ENCODE results near the gene THADA.

Gene THADA

DNA sequence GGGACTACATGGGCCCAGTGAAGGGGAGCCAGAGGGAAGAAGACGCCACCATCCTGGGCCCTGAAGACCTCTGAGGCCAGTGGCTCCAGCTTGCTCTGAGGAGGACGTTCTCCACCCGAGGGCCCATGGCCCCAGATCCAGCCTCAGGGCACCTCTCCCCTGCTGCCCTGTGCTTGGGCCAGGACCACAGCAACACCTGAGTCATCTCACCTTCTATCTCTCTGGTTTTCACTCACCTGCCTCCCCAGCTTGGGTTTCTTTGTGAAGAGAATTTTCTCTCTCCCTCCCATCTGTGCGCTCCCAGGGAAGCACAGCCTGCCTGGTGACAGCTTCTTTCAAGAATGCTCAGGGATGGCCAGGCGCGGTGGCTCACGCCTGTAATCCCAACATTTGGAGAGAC, 389.2 kb downstream of the THADA start:
- DNase-seq (ENCODE audit: low read depth): no peak
- H3K4me3 ChIP-seq (ENCODE audit: low read length): no peak overlapping the region
- TF ChIP-seq, protein P1, sequence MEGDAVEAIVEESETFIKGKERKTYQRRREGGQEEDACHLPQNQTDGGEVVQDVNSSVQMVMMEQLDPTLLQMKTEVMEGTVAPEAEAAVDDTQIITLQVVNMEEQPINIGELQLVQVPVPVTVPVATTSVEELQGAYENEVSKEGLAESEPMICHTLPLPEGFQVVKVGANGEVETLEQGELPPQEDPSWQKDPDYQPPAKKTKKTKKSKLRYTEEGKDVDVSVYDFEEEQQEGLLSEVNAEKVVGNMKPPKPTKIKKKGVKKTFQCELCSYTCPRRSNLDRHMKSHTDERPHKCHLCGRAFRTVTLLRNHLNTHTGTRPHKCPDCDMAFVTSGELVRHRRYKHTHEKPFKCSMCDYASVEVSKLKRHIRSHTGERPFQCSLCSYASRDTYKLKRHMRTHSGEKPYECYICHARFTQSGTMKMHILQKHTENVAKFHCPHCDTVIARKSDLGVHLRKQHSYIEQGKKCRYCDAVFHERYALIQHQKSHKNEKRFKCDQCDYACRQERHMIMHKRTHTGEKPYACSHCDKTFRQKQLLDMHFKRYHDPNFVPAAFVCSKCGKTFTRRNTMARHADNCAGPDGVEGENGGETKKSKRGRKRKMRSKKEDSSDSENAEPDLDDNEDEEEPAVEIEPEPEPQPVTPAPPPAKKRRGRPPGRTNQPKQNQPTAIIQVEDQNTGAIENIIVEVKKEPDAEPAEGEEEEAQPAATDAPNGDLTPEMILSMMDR (conservative IDR thresholded peaks at IDR 0.05; ENCODE audit: low read length): no peak

DNA sequence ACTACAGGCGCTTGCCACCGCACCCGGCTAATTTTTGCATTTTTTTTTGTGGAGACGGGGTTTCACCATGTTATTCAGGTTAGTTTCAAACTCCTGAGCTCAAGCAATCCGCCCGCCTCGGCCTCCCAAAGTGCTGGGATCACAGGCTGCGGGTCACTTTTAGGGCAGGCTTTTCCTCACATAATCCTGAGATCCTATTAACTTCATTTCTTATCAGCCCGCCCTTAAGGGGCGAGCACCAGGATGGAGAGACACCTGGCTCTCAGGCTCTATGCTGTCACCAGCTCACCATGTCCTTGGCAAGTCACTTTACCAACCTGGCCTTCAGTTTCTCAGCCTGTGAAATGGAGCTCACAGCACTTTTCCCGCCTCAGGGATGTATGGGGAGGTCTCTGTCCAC, 392.5 kb downstream of the THADA start:
- TF ChIP-seq, protein P1 (conservative IDR thresholded peaks at IDR 0.05; ENCODE audit: low read length): no peak
- H3K4me3 ChIP-seq (ENCODE audit: low read length): no peak overlapping the region
- no peak for DNase-seq (ENCODE audit: low read depth)

- TF ChIP-seq, protein P1 (conservative IDR thresholded peaks at IDR 0.05; ENCODE audit: low read length): no peak
- no peak for DNase-seq (ENCODE audit: low read depth)
- no peak overlapping the region for H3K4me3 ChIP-seq (ENCODE audit: low read length)
Observed at GRCh38 chr2:43202289-43202688, 393.5 kb downstream of the THADA start.

DNA sequence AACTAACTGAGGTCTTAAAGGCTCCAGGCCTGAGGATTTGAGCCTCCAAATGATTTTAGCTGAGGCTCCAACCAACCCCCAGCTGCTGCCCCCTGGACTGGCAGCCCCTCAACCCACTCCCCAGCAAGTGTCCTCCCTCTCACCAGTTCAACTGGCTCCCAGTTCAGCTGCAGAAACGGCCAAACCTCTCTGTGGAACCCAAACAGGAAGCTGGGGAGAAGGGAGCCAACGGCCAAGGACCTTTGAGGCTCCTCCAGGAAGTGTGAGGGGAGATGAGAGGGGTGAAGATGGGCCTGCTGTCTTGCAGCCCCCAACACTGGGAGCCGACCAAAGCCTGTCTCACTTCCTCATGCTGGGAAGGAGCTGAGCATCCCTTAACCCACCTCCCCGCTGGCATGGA, 394.3 kb downstream of the THADA start:
- TF ChIP-seq, protein P1 (conservative IDR thresholded peaks at IDR 0.05; ENCODE audit: low read length): no peak
- no peak for DNase-seq (ENCODE audit: low read depth)
- no peak overlapping the region for H3K4me3 ChIP-seq (ENCODE audit: low read length)

DNA sequence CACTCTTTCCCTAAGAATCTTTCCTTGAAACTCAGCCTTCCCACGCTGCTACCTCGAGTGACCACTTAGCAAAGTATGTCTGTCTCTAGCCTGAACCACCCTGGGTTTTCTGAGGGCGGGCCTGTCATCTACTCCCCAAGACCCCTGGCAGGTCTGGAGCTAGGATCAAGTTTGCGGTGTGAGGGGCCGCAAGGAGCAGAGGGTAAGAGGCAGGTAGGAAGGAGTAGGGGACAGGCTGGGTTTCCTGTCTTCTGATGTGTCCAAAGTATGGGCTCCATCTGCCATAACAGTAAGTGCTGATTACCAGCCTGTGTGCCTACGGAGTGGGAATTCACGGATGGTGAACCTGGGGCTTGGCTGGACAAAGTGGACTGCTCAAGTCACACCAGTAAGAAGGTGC, 394.8 kb downstream of the THADA start:
- TF ChIP-seq, protein P1 (conservative IDR thresholded peaks at IDR 0.05; ENCODE audit: low read length): no peak
- DNase-seq (ENCODE audit: low read depth): no peak
- no peak overlapping the region for H3K4me3 ChIP-seq (ENCODE audit: low read length)

DNA sequence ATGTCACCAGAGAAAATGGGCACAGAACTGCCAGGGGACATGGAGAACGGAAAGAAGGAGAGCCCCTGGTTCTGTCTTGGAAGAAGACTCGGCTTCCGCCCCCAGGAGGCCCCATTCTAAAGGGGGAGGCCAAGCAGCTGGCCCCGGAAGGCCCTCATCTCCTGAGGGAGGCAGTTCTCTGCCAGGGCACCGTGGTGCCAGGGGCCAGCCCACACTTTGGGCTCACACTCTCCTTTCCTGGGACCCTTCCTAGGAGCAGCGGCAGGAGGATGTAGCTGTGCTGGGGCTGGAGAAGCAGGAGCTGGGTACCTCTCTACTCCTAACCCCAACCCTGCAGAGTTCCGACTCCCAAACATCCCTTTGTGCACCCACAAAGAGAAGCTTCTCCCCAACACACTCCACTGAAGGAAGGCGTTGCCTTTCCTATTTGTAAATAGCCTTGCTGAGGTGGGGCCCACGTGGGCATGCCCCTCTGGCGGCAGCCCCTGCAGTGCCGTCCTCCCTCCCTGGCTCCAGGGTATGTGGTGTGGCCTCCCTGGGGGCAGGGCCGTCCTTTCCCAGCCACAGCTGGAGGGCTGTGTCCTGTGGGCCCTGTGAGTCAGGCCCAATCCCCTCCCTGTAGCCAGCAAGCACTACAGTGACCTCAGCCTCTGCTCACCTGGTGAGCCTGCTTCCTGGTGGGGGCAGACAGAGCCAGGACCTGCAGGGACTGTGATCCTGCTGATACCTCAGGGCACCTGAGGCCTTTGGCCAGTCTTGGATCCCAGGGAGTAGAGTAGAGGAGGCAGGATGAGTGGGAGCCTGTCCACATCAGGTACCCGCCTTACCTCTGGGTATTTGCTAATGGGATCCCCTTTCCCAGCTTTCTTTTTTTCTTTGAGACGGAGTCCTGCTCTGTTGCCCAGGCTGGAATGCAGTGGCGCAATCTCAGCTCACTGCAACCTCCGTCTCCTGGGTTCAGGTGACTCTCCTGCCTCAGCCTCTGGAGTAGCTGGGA, 396.0 kb downstream of the THADA start:
- TF ChIP-seq, protein P1 (conservative IDR thresholded peaks at IDR 0.05; ENCODE audit: low read length): no peak
- H3K4me3 ChIP-seq (ENCODE audit: low read length): no peak overlapping the region
- DNase-seq (ENCODE audit: low read depth): no peak

DNA sequence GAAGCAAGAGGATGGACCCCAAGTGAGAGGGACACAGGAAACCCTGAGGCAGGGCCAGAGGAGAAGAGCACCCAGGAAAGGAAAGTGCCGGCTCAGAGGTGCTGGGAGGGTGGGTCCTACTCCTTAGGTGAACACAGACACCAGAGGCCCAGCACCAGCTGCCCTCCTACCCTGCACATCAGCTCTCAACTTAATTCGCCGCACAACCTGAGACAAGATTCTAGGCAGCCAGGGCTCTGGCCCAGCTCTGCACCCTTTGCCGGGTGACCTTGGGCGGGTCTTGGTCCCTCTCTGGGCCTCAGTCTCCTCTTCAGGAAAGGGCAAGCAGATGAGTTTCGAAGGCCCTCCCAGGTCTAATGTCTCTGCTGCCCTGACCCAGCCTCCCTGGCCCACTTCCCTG, 397.6 kb downstream of the THADA start:
- TF ChIP-seq, protein P1 (conservative IDR thresholded peaks at IDR 0.05; ENCODE audit: low read length): no peak
- no peak for DNase-seq (ENCODE audit: low read depth)
- H3K4me3 ChIP-seq (ENCODE audit: low read length): no peak overlapping the region

Measured in AG10803 (cell line).